ENCODE results near the gene EEF1AKMT3. TPM values are rescaled to one million over a fixed set of nuclear protein-coding genes. Genes with fewer than 3 reads are reported as not detected.

The EEF1AKMT3 gene
- total and polyA plus RNA-seq, 8 donors, result 3.3 to 61.4 (median 9.2) TPM

- Histone ChIP-seq H3K4me3 (no peak overlapping the region), H3K4me1 (peaks cover 12 to 23% (median 21%) of the 10 kb centered on the region in 4 donors), H3K27ac (no peak overlapping the region), H3K27me3 (peaks cover 0 to 40% (median 6%) of the 10 kb centered on the region in 3 donors), H3K36me3 (peaks cover 7 to 20% (median 19%) of the 10 kb centered on the region in 4 donors), H3K9me3 (no peaks in the 10 kb centered on the region)
- no peak for TF ChIP-seq POLR2AphosphoS5 (IDR thresholded peaks at IDR 0.05)
- TF ChIP-seq, protein P1, sequence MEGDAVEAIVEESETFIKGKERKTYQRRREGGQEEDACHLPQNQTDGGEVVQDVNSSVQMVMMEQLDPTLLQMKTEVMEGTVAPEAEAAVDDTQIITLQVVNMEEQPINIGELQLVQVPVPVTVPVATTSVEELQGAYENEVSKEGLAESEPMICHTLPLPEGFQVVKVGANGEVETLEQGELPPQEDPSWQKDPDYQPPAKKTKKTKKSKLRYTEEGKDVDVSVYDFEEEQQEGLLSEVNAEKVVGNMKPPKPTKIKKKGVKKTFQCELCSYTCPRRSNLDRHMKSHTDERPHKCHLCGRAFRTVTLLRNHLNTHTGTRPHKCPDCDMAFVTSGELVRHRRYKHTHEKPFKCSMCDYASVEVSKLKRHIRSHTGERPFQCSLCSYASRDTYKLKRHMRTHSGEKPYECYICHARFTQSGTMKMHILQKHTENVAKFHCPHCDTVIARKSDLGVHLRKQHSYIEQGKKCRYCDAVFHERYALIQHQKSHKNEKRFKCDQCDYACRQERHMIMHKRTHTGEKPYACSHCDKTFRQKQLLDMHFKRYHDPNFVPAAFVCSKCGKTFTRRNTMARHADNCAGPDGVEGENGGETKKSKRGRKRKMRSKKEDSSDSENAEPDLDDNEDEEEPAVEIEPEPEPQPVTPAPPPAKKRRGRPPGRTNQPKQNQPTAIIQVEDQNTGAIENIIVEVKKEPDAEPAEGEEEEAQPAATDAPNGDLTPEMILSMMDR (IDR thresholded peaks at IDR 0.05), result peak in 3 of 7 experiments; percentile 11 to 42 (median 28)
- intact Hi-C loops (cut with DNase I; ENCODE audit: low total_unique reads), result no loop called here
- peak in 1 of 2 donors; percentile 71 for DNase-seq
- 30 to 44% (median 33%) methylated on average over 3 of the region's 3 CpGs for WGBS, 5 donors
These were observed 12.9 kb upstream of the EEF1AKMT3 start for GRCh38 chr12:57759360-57759980.

GRCh38 chr12:57760347-57760982, 11.9 kb upstream of the EEF1AKMT3 start:
- H3K4me1 ChIP-seq, result peaks cover 22 to 30% (median 27%) of the 10 kb centered on the region in 4 donors
- intact Hi-C loops (cut with DNase I; ENCODE audit: low total_unique reads), result no loop called here
- peaks cover 7 to 20% (median 19%) of the 10 kb centered on the region in 4 donors for H3K36me3 ChIP-seq
- 91 to 95% (median 94%) methylated on average over 3 of the region's 3 CpGs for WGBS, 5 donors
- H3K27me3 ChIP-seq, result peaks cover 7 to 50% (median 16%) of the 10 kb centered on the region in 3 donors
- H3K27ac ChIP-seq, result no peak overlapping the region
- no peak for DNase-seq
- H3K4me3 ChIP-seq, result no peak overlapping the region
- no peaks in the 10 kb centered on the region for H3K9me3 ChIP-seq
- TF ChIP-seq, protein P1 (IDR thresholded peaks at IDR 0.05), result no peak
- TF ChIP-seq EP300 (IDR thresholded peaks at IDR 0.05) (no peak), POLR2A (IDR thresholded peaks at IDR 0.05) (no peak)

DNA sequence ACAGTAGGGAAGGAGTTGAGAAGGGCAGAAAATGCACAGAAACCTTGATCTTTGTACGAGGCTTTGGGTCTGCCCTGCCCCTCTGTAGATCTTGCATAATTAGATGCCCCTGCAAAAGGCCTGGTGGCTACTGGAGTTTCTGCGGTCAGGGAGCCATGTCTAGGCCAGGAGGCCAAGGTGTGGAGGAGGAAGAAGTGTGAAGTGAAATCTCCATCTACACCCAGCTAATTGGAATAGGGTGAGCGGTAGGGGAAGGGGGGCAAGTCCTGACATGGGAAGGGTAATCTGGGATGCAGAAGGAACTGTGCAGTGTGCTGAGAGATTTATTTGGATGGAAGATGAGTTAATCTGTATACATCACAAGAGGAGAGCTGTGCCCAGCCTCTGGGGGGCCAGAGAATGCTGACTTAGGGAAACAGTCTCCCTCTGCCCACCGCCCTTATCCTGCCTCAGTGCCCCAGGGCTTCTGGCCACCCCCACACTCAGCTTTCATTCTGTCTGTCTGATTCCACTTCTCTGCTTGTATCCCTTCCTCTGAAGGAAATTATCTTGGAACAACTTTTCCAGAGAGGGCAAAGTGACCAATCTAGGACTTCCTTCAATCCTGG, 10.9 kb upstream of the EEF1AKMT3 start:
- Histone ChIP-seq H3K4me3 (no peak overlapping the region), H3K36me3 (peaks cover 7 to 20% (median 19%) of the 10 kb centered on the region in 4 donors), H3K4me1 (peaks cover 24 to 32% (median 29%) of the 10 kb centered on the region in 4 donors), H3K27me3 (peaks cover 10 to 60% (median 27%) of the 10 kb centered on the region in 3 donors), H3K9me3 (no peaks in the 10 kb centered on the region), H3K27ac (no peak overlapping the region)
- no peak for DNase-seq
- 86 to 96% (median 94%) methylated on average over 4 of the region's 4 CpGs for WGBS, 5 donors
- TF ChIP-seq, protein P1 (IDR thresholded peaks at IDR 0.05), result no peak
- intact Hi-C loops (cut with DNase I; ENCODE audit: low total_unique reads), result no loop called here

DNA sequence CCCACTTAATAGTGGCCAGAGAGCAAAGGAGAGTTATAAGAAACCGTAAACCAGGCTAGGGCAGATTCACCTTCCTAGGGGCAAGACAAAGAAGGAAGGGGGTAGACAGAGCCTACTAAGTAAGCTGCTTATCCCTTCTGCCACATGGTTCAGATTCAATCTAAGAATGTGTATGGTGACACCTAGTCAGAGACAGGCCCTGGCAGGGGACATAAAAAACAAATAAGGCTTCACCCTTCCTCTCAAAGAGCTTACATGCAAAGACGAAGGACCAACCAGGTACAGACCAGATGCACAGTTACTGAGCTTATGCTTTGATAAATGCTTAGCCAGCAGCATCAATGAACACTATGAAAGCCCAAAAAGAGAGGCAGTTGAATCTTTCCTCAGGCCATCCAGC, 10.0 kb upstream of the EEF1AKMT3 start:
- DNase-seq, result no peak
- TF ChIP-seq POLR2AphosphoS5 (IDR thresholded peaks at IDR 0.05), result no peak
- Histone ChIP-seq H3K27ac (no peak overlapping the region), H3K4me3 (no peak overlapping the region), H3K36me3 (peaks cover 7 to 19% (median 18%) of the 10 kb centered on the region in 4 donors), H3K9me3 (no peaks in the 10 kb centered on the region), H3K4me1 (peaks cover 28 to 35% (median 32%) of the 10 kb centered on the region in 4 donors), H3K27me3 (peaks cover 10 to 70% (median 36%) of the 10 kb centered on the region in 3 donors)
- intact Hi-C loops (cut with DNase I; ENCODE audit: low total_unique reads), result no loop called here
- 89 to 96% (median 92%) methylated on average over 2 of the region's 2 CpGs for WGBS, 5 donors

Measured in stomach (tissue), 9 donors.